SH-SY5Y (cell line): Measurements from ENCODE around the gene VAMP2.

Source experiments
- GATA2 ChIP-seq: IDR thresholded peaks from 2 replicates; pipeline ENCODE4 v1.6.1; 2011; ENCODE audit warnings: mild to moderate bottlenecking, low read depth, low read length
- GATA3 ChIP-seq: IDR thresholded peaks from 2 replicates; pipeline ENCODE4 v1.6.1; 2011; ENCODE audit warnings: low read depth, mild to moderate bottlenecking, low read length, moderate library complexity

DNA sequence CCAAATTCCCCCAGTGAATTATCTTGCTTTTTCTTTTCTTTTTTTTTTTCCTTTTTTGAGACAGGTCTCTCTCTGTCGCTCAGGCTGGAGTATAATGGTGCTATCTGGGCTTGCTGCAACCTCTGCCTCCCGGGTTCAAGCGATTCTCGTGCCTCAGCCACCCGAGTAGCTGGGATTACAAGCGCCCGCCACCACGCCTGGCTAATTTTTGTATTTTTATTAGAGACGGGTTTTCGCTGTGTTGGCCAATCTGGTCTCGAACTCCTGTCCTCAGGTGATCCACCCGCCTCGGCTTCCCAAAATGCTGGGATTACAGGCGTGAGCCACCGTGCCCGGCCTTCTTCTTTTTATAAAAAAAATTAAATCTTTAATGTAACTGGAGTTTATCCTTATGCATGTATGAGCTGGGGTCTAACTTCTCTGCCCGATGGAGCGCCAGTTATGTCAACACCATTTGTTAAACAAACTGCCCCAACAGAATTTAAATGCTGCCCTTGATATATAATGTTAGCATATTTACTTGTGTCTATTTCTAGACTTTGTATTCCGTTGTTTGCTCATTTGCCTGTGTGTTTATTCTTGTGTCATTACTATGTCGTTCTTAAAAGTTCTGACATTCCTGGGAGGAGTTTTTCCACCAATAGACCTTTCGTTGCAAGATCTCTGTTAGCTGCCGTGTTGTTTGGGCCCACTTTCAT is 48.2 kb upstream of the VAMP2 start:
- no peak for TF ChIP-seq GATA2
- TF ChIP-seq GATA3: no peak
